CD14-positive monocyte (primary cell): Measurements from ENCODE around the gene NDST3. TPM values are rescaled to one million over a fixed set of nuclear protein-coding genes. Genes with fewer than 3 reads are reported as not detected.

Source experiments
- DNase-seq, 3 donors: peaks; one replicate each; pipeline ENCODE4 v3.0.0-alpha.2; 2011 to 2022
- H2AFZ ChIP-seq: 2 replicates; pipeline ENCODE4 v1.6.0; 2012; ENCODE audit warnings: mild to moderate bottlenecking, low read depth, low read length, inconsistent platforms; ENCODE audit not compliant: insufficient read depth, poor library complexity, severe bottlenecking
- H3K27ac ChIP-seq, 2 donors: 1 replicate in 1 of 2; 2 replicates in 1 of 2; pipeline ENCODE4 v1.5.1; 2012 to 2013; ENCODE audit warnings: low read length in 2 of 2, control low read depth in 1 of 2, inconsistent platforms in 1 of 2, low read depth in 1 of 2, mild to moderate bottlenecking in 1 of 2
- H3K27me3 ChIP-seq, 2 donors: one replicate each; pipeline versions ENCODE4 v1.6.0 to v1.6.1; 2011 to 2013; ENCODE audit warnings: low read length in 2 of 2; ENCODE audit not compliant: control insufficient read depth in 2 of 2, insufficient read depth in 2 of 2
- H3K36me3 ChIP-seq, 2 donors: replicated peaks in 1 of 2; 1 replicate in 1 of 2; 2 replicates in 1 of 2; pipeline versions ENCODE4 v1.5.1 to v1.6.1; 2012 to 2013; ENCODE audit warnings: low read length in 2 of 2, control low read depth in 1 of 2, inconsistent platforms in 1 of 2, mild to moderate bottlenecking in 1 of 2; ENCODE audit not compliant: insufficient read depth in 2 of 2, control insufficient read depth in 1 of 2
- H3K4me1 ChIP-seq, 2 donors: 1 replicate in 1 of 2; 2 replicates in 1 of 2; pipeline versions ENCODE4 v1.5.1 to v1.6.1; 2012 to 2013; ENCODE audit warnings: low read length in 2 of 2, control low read depth in 1 of 2, inconsistent platforms in 1 of 2, mild to moderate bottlenecking in 1 of 2, moderate library complexity in 1 of 2; ENCODE audit not compliant: insufficient read depth in 2 of 2, control insufficient read depth in 1 of 2
- H3K4me2 ChIP-seq: replicated peaks from 2 replicates; pipeline ENCODE3; 2012; ENCODE audit warnings: low read length, moderate library complexity, mild to moderate bottlenecking; ENCODE audit not compliant: poor library complexity, severe bottlenecking; ENCODE audit errors: extremely low read depth
- H3K4me3 ChIP-seq, 3 experiments: fragments of 200-600 bp in 1 of 3; sonication (generic) in 1 of 3; replicated peaks in 1 of 3; 1 replicate in 2 of 3; 2 replicates in 1 of 3; pipeline ENCODE4 v1.5.1; 2011 to 2013; ENCODE audit warnings: low read length in 3 of 3, mild to moderate bottlenecking in 3 of 3, control low read depth in 2 of 3, low read depth in 2 of 3, inconsistent platforms in 1 of 3, moderate library complexity in 1 of 3
- H3K79me2 ChIP-seq: 2 replicates; pipeline ENCODE4 v1.6.0; 2012; ENCODE audit warnings: mild to moderate bottlenecking, control low read depth, inconsistent platforms, low read length, moderate library complexity; ENCODE audit not compliant: insufficient read depth
- H3K9ac ChIP-seq: 2 replicates; pipeline ENCODE4 v1.6.0; 2017; ENCODE audit warnings: low read length, mild to moderate bottlenecking; ENCODE audit not compliant: insufficient read depth, poor library complexity, severe bottlenecking
- H3K9me3 ChIP-seq, 2 donors: replicated peaks in 1 of 2; 1 replicate in 1 of 2; 2 replicates in 1 of 2; pipeline versions ENCODE4 v1.5.1 to v1.6.1; 2012 to 2013; ENCODE audit warnings: low read length in 2 of 2, control low read depth in 1 of 2; ENCODE audit not compliant: control insufficient read depth in 1 of 2, insufficient read depth in 1 of 2
- H4K20me1 ChIP-seq: 2 replicates; pipeline ENCODE4 v1.6.0; 2012; ENCODE audit warnings: mild to moderate bottlenecking, low read length, control low read depth, moderate library complexity; ENCODE audit not compliant: insufficient read depth
- H3K27ac Mint-ChIP-seq, 7 donors: one replicate each; pipeline ENCODE4 v1.8.0; 2020; ENCODE audit warnings: mild to moderate bottlenecking in 7 of 7, mixed read lengths in 7 of 7, moderate library complexity in 6 of 7, inconsistent platforms in 2 of 7
- H3K27me3 Mint-ChIP-seq, 3 donors: one replicate each; pipeline ENCODE4 v1.8.0; 2021 to 2022; ENCODE audit warnings: low read depth in 3 of 3, mild to moderate bottlenecking in 3 of 3, mixed read lengths in 3 of 3, moderate library complexity in 3 of 3, inconsistent platforms in 1 of 3
- H3K36me3 Mint-ChIP-seq, 2 donors: one replicate each; pipeline ENCODE4 v1.8.0; 2020; ENCODE audit warnings: mixed read lengths in 2 of 2, inconsistent platforms in 1 of 2, mild to moderate bottlenecking in 1 of 2
- H3K4me1 Mint-ChIP-seq: one replicate; pipeline ENCODE4 v1.8.0; 2020; ENCODE audit warnings: mild to moderate bottlenecking, mixed read lengths
- H3K4me3 Mint-ChIP-seq, 2 donors: one replicate each; pipeline ENCODE4 v1.8.0; 2020; ENCODE audit warnings: mild to moderate bottlenecking in 2 of 2, mixed read lengths in 2 of 2, moderate library complexity in 1 of 2
- H3K9me3 Mint-ChIP-seq, 7 donors: one replicate each; pipeline ENCODE4 v1.8.0; 2020 to 2022; ENCODE audit warnings: mixed read lengths in 7 of 7, mild to moderate bottlenecking in 6 of 7, moderate library complexity in 6 of 7, inconsistent platforms in 2 of 7
- CTCF ChIP-seq: fragments of 200-600 bp; IDR thresholded peaks from one replicate; pipeline ENCODE4 v1.8.0; 2022; ENCODE audit warnings: antibody characterized with exemption, mild to moderate bottlenecking
- WGBS: methylation state at CpG from one replicate; pipeline ENCODE4 v1.1.5; 2013; ENCODE audit warnings: missing lambda C conversion rate; ENCODE audit not compliant: insufficient coverage; 5-methylcytosine and 5-hydroxymethylcytosine counted together
- intact Hi-C, 2 donors: fragments of 100-400 bp; cut with micrococcal nuclease; formaldehyde crosslinking; loops; one replicate each; pipeline versions ENCODE4 v1.15.0 to v1.15.1; 2023
- polyA plus RNA-seq, 3 donors: library from polyadenylated mRNA; depleted of rRNA in 1 of 3; unstranded in 2 of 3; stranded (reverse) in 1 of 3; fragments of 300-500 nt in 2 of 3; fragments of >200 nt in 1 of 3; fragmentation: Illumina TruSeq in 2 of 3; gene quantifications; 1 replicate in 2 of 3; 2 replicates in 1 of 3; pipeline ENCODE4 v1.2.3, GENCODE V29; 2012 to 2021

Gene NDST3
- polyA plus RNA-seq, 3 donors: not detected

DNA sequence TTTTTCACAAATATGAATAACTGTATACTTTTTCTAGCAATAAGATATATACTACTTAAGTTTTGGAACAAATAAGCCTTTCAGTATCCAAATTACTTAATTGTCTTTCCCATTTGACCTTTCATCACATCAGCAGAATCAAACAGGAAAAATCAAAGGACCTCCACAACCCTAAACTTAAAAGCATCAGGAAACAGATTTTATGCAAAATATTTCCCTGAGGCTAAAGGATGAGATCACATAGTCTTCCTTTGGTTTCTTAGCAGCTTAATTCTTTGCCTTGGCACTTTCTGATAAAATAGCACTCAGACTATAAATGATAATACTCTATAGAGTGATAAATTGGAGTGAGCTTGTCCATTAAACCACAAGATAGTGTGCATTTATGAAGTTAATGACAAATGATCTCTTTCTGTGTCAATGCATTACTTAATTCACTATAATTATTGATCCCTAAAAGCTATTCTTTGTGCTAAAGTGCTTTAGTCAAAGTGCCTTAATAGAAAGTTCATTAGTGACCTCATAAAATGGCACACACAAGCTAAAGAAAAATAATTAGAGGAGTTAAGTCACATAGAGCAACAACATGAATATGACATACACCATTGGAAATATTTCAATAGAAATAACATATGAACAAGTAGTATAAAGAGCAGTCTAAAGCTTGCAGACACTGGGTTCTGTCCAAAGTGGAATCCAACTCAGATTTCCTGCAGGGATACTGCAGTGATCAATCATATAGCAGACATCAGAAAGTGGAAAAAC lies 15.7 kb upstream of the NDST3 start:
- H3K36me3 ChIP-seq: no peaks in the 10 kb centered on the region
- no peaks in the 10 kb centered on the region for H4K20me1 ChIP-seq
- DNase-seq: no peak
- no peak overlapping the region for H3K27ac ChIP-seq
- H3K4me3 ChIP-seq: no peak overlapping the region
- no peak overlapping the region for H3K4me3 Mint-ChIP-seq
- H2AFZ ChIP-seq: no peak overlapping the region
- no peaks in the 10 kb centered on the region for H3K79me2 ChIP-seq
- no peaks in the 10 kb centered on the region for H3K4me1 ChIP-seq
- H3K27me3 ChIP-seq: no peaks in the 10 kb centered on the region
- H3K4me2 ChIP-seq: no peak overlapping the region
- no peaks in the 10 kb centered on the region for H3K4me1 Mint-ChIP-seq
- H3K36me3 Mint-ChIP-seq: no peaks in the 10 kb centered on the region
- H3K27me3 Mint-ChIP-seq: peaks cover 0 to 2% (median 1%) of the 10 kb centered on the region in 3 donors
- intact Hi-C loops: no loop called here
- no peaks in the 10 kb centered on the region for H3K9me3 Mint-ChIP-seq
- H3K9ac ChIP-seq: no peak overlapping the region
- H3K27ac Mint-ChIP-seq: no peak overlapping the region
- no peak for TF ChIP-seq CTCF
- no peaks in the 10 kb centered on the region for H3K9me3 ChIP-seq

- Mint-ChIP-seq H3K4me3 (no peak overlapping the region), H3K27ac (no peak overlapping the region), H3K36me3 (no peaks in the 10 kb centered on the region), H3K27me3 (peaks cover 5 to 10% (median 8%) of the 10 kb centered on the region in 3 donors), H3K4me1 (no peaks in the 10 kb centered on the region), H3K9me3 (peaks cover 0 to 3% (median 0%) of the 10 kb centered on the region in 7 donors)
- H3K79me2 ChIP-seq: no peaks in the 10 kb centered on the region
- no peak overlapping the region for H3K27ac ChIP-seq
- no peaks in the 10 kb centered on the region for H3K4me1 ChIP-seq
- H3K4me3 ChIP-seq: no peak overlapping the region
- H3K9me3 ChIP-seq: no peaks in the 10 kb centered on the region
- no peaks in the 10 kb centered on the region for H3K36me3 ChIP-seq
- H4K20me1 ChIP-seq: no peaks in the 10 kb centered on the region
- peaks cover 0 to 7% of the 10 kb centered on the region in 2 donors for H3K27me3 ChIP-seq
- H3K4me2 ChIP-seq: no peak overlapping the region
- intact Hi-C loops: no loop called here
- no CpG with 5 or more reads among the region's 1 CpG for WGBS
- no peak for DNase-seq
- TF ChIP-seq CTCF: no peak
- H2AFZ ChIP-seq: no peak overlapping the region
- H3K9ac ChIP-seq: no peak overlapping the region
Measured at GRCh38 chr4:118026806-118027205, 7.5 kb upstream of the NDST3 start.
